Epithelial cell of prostate (primary cell): ENCODE measurements around the gene HTRA3.

ENCODE experiments used
- DNase-seq: peaks from one replicate; pipeline ENCODE4 v3.0.0-alpha.2; 2011; ENCODE audit warnings: low read depth, low spot score
- H3K27ac ChIP-seq: fragments of 450-650 bp; 2 replicates; pipeline ENCODE4 v1.5.1; 2017; ENCODE audit warnings: mild to moderate bottlenecking

HTRA3 gene

GRCh38 chr4:8289956-8290700 lies 20.6 kb downstream of the HTRA3 start:
- DNase-seq: no peak
- H3K27ac ChIP-seq: no peak overlapping the region

- no peak overlapping the region for H3K27ac ChIP-seq
- no peak for DNase-seq
Observed at GRCh38 chr4:8290701-8290970, 21.1 kb downstream of the HTRA3 start.

DNA sequence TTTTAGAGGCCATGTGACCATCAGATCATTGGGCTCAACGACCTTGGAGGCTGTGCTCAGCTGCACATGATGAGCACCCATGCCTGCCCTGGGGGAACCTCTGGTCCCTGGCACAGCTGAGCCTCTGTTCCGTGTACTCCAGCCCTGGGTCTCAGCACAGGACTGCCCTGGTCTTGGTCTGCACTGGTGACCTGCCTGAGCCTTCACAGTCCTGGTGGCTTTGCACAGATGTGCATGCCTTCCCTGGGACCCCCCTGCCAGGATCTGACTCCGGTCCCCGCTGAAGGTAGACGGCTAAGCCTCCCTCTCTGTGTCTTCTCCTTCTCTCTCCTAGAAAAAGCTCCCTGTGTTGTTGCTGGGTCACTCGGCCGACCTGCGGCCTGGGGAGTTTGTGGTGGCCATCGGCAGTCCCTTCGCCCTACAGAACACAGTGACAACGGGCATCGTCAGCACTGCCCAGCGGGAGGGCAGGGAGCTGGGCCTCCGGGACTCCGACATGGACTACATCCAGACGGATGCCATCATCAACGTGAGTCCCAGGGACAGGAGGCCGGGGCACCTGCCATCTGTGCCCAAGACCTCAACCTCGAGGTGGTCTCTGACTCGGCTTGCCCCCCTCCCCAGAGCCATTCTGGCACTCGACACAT lies 21.6 kb downstream of the HTRA3 start:
- DNase-seq: no peak
- H3K27ac ChIP-seq: no peak overlapping the region

DNA sequence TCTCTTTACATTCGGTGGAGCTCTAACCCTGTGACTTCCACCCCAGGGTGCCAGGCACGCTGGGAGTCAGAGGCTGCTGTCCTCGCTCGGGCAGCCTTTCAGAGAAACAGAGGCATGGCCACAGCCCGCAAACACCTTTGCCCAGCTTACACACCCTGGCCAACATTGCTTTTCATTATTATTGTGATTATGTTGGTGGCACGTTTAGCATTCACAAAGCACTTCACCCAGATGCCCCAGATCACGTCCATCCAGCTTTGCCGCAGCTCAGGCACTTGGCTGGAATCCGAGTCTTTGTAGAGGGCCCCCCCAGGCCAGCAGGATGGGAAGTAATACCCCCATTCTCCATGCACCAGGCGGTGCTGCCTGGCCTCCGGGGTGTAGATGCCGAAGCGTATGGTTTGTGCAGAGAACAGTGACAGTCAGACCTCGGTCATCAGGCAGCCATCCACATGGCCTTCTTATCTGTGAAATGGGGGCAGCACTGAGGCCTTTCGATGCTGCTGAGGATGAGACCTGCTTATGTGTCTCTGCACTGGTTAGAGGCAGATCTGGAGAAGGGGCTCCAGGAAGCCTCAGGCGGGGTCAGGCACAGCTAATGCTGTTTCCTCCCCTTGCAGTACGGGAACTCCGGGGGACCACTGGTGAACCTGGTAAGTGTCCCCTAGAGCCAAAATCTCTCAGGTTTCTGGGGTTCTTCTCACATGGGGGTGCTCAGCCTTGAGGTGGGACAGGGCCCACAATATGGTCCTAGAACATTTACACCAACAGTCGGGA lies 22.3 kb downstream of the HTRA3 start:
- no peak overlapping the region for H3K27ac ChIP-seq
- DNase-seq: no peak

- no peak overlapping the region for H3K27ac ChIP-seq
- DNase-seq: no peak
Observed at GRCh38 chr4:8292478-8293107, 23.0 kb downstream of the HTRA3 start.

- DNase-seq: no peak
- no peak overlapping the region for H3K27ac ChIP-seq
Observed at GRCh38 chr4:8293131-8293975, 23.8 kb downstream of the HTRA3 start.

DNA sequence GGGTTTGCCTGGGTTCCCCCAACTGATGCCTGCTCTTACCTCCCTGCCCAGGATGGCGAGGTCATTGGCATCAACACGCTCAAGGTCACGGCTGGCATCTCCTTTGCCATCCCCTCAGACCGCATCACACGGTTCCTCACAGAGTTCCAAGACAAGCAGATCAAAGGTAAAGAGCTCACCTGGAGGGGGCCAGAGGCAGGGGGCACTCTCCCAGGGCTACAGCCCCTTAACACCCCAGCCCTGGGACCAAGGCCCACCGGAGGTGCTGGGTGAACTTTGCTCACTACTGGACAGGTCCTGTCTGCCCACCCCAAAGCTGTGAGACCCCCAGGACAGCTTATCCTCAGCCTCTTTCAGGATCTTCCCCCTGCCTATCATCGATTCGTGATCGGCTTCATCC lies 24.5 kb downstream of the HTRA3 start:
- H3K27ac ChIP-seq: no peak overlapping the region
- DNase-seq: no peak

DNA sequence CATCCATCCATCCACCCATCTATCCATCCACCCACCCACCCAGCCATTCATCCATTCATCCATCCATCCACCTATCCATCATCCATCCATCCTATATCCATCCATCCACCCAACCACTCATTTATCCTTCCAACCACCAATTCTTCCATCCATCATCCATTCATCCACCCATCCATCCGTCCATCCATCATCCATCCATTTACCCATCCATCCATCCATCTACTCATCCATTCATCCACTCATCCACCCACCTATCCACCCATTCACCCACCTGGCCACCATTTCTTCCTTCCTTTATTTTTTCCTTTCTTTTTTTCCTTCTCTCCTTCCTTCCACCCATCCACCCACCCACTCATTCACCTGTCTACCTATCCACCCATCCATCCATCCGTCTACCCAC lies 25.2 kb downstream of the HTRA3 start:
- no peak overlapping the region for H3K27ac ChIP-seq
- DNase-seq: no peak

GRCh38 chr4:8295471-8295870 lies 25.9 kb downstream of the HTRA3 start:
- H3K27ac ChIP-seq: no peak overlapping the region
- no peak for DNase-seq

DNA sequence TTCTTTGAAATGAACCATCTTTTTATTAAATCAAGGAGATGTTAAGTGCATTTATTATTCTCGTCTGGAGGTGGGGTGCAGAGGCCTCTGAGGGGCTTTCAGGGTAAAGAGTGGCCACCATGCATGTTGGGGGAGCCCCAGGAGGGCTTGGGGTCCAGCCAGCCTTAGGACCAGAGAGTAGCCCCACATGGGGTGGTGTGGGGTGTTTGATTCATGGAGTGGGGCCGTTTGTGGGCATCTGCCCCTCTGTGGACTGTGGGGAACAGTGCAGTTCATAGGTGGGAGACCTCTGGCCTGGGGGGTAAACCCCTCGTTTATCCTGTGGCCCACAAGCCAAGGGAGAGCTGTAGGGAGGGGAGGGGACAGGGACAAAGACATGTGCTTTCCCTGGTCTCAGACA lies 26.9 kb downstream of the HTRA3 start:
- DNase-seq: no peak
- no peak overlapping the region for H3K27ac ChIP-seq

DNA sequence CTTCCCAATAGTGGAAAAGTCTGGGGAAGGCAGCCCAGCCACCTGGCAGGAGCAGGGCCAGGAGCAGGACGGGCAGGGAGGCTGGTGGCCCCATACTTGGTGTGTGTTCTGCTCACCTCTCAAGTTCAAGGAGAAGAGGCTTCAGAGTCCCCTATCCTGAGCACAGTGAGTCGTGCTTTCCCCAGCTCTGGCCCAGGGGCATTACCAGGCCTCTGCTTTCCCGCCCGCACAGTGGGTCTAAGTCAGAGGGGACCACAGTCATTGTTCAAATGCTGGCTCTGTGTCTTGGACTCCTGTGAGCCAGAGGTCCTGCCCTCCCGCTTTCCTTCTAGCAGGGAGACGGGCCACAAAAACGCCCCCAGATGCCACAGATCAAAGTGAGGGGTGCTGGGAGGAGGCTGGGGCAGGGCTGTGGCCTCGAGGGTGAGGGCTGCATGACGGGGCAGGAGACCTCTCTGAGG lies 27.6 kb downstream of the HTRA3 start:
- no peak for DNase-seq

GRCh38 chr4:8297691-8298485 lies 28.3 kb downstream of the HTRA3 start:
- DNase-seq: no peak
- H3K27ac ChIP-seq: no peak overlapping the region

More for the DNA sequence above, 27.6 kb downstream of the HTRA3 start:
- no peak overlapping the region for H3K27ac ChIP-seq

GRCh38 chr4:8300832-8301231 lies 31.3 kb downstream of the HTRA3 start:
- DNase-seq: no peak
- no peak overlapping the region for H3K27ac ChIP-seq

DNA sequence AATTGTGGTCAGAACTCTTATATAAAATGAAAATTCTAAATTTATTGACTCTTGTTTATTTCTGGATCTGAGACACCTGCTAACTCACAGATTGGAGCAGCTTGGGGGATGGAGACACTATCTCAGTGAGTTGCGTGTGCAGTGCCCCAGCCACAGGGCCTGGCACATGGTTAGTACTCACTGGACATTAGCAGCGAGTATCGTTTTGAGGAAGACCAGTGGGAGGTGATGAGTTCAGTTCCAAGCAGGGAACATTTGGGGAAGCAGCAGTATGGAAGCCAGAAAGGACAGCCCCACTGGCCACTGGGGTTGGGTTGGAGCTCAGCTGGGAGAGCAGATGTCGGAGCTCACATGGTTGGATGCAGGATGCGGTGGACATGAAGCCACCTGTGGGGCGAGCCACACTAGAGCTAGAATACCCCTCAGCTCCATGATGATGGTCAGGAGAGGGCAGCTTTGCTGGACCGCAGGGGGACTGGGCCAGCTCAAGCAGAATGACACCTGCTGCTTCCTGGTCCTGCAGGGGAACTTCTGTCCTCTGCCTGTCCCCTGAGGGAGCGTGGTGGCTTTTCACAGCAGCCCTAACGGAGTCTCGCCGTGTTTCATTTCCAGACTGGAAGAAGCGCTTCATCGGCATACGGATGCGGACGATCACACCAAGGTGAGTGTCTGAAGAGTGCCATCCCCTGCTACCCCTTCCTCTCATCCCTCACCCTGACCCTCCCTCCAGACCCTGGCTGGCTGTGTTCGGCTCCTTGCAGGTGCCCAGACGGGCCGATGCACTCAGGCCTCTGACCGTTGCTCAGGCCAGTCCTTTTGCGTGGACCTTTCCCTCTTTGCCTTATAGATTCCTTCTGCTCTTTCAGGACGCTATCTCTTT lies 32.5 kb downstream of the HTRA3 start:
- H3K27ac ChIP-seq: no peak overlapping the region
- no peak for DNase-seq

GRCh38 chr4:8303081-8303480 lies 33.5 kb downstream of the HTRA3 start:
- no peak for DNase-seq
- no peak overlapping the region for H3K27ac ChIP-seq

GRCh38 chr4:8303485-8304281 lies 34.1 kb downstream of the HTRA3 start:
- no peak overlapping the region for H3K27ac ChIP-seq
- no peak for DNase-seq

GRCh38 chr4:8304827-8305695 lies 35.5 kb downstream of the HTRA3 start:
- H3K27ac ChIP-seq: no peak overlapping the region

More at GRCh38 chr4:8304827-8305695, 35.5 kb downstream of the HTRA3 start:
- DNase-seq: no peak
